Esophagus (tissue), 2 donors: ENCODE measurements around the gene GNAT1. TPM values are rescaled to one million over a fixed set of nuclear protein-coding genes. Genes with fewer than 3 reads are reported as not detected.

ENCODE experiments used
- H3K27ac ChIP-seq, 2 donors: one replicate each; pipeline ENCODE4 v1.5.1; 2013; ENCODE audit warnings: low read depth in 2 of 2, mild to moderate bottlenecking in 2 of 2, inconsistent platforms in 1 of 2, low read length in 1 of 2, moderate library complexity in 1 of 2
- H3K27me3 ChIP-seq, 2 donors: one replicate each; pipeline ENCODE4 v1.6.1; 2013; ENCODE audit warnings: low read length in 2 of 2, control low read depth in 1 of 2, mild to moderate bottlenecking in 1 of 2; ENCODE audit not compliant: insufficient read depth in 2 of 2, control insufficient read depth in 1 of 2
- H3K36me3 ChIP-seq, 2 donors: one replicate each; pipeline ENCODE4 v1.6.1; 2013; ENCODE audit warnings: low read length in 1 of 2; ENCODE audit not compliant: control insufficient read depth in 2 of 2, insufficient read depth in 2 of 2
- H3K4me1 ChIP-seq, 2 donors: one replicate each; pipeline ENCODE4 v1.6.1; 2013; ENCODE audit warnings: low read length in 1 of 2; ENCODE audit not compliant: control insufficient read depth in 2 of 2, insufficient read depth in 2 of 2
- H3K4me3 ChIP-seq, 2 donors: one replicate each; pipeline ENCODE4 v1.5.1; 2013; ENCODE audit warnings: low read length in 2 of 2, mild to moderate bottlenecking in 2 of 2, low read depth in 1 of 2, moderate library complexity in 1 of 2
- H3K9me3 ChIP-seq, 2 donors: one replicate each; pipeline ENCODE4 v1.6.1; 2013; ENCODE audit warnings: mild to moderate bottlenecking in 2 of 2, low read depth in 1 of 2, low read length in 1 of 2, moderate library complexity in 1 of 2; ENCODE audit not compliant: control insufficient read depth in 2 of 2, insufficient read depth in 1 of 2
- WGBS, 2 donors: extraction: QIAGEN DNeasy Blood & Tissue Kit; methylation state at CpG; one replicate each; pipeline ENCODE4 v1.1.7; 2013; 5-methylcytosine and 5-hydroxymethylcytosine counted together
- polyA plus RNA-seq, 2 donors: library from polyadenylated mRNA; stranded (reverse); fragments of 200-250 nt; gene quantifications; one replicate each; pipeline ENCODE4 v1.2.3, GENCODE V29; 2013
- donor health status: healthy with polysubstance abuse.
- donor health status: Bipolar disorder and iron deficiency.

Gene GNAT1
- polyA plus RNA-seq, 2 donors = 0.02 to 0.07 TPM

GRCh38 chr3:50162034-50162883 lies 29.2 kb upstream of the GNAT1 start:
- H3K4me1 ChIP-seq = peaks cover 27 to 70% of the 10 kb centered on the region in 2 donors
- peak overlapping the region; percentile 88 to 98 for H3K27ac ChIP-seq
- no peaks in the 10 kb centered on the region for H3K9me3 ChIP-seq
- WGBS, 2 donors = 51 to 57% methylated on average over 5 of the region's 5 CpGs
- H3K36me3 ChIP-seq = peaks cover 0 to 29% of the 10 kb centered on the region in 2 donors
- H3K4me3 ChIP-seq = no peak overlapping the region
- H3K27me3 ChIP-seq = no peaks in the 10 kb centered on the region

DNA sequence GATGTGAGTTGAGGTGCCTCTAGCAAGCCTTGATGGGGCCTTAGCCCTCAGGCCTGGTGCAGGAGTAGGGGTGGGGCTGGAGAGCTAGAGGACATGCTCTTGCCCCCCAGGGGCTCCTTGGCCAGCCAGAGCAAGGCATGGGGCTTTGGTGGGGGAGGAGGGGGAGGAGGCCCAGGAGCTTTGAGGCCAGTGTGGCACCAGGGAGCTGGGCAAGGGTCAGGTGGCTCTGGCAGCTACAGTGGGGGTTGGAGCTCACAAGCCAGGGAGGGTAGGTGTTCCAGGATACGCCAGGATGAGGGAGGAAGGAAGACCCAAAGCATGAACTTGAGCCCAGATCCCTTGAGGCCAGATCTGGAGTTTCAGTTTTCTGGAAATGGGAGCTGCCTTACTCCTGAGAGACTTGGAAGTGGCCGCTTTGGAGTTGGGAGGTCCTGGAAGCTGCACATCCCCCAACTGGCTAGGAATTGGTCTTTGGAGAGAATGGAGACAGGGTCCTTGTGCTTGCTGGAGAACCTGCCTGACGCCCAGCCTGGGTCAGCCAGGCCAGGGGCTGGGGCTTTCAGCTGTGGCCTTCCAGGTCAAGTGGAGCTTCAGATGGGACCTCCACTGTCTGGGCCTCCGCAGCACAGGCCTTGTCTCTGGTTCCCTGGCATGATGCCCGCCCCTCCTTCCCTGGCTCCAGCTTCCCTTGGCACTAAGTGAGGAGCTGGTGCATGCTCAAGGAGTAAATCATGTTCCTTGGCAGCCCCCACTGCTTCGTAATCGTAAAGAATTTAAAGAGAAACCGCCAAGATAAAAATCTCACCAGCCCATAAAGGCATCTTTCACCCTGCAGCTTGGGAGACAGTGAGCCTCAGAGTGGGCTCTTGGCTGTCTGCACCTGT lies 27.6 kb upstream of the GNAT1 start:
- Histone ChIP-seq H3K4me1 (peaks cover 33 to 76% of the 10 kb centered on the region in 2 donors), H3K27ac (peak overlapping the region; percentile 88 to 98), H3K27me3 (no peaks in the 10 kb centered on the region), H3K9me3 (no peaks in the 10 kb centered on the region), H3K36me3 (peaks cover 0 to 29% of the 10 kb centered on the region in 2 donors), H3K4me3 (no peak overlapping the region)
- WGBS, 2 donors = 25 to 37% methylated on average over 8 of the region's 8 CpGs

DNA sequence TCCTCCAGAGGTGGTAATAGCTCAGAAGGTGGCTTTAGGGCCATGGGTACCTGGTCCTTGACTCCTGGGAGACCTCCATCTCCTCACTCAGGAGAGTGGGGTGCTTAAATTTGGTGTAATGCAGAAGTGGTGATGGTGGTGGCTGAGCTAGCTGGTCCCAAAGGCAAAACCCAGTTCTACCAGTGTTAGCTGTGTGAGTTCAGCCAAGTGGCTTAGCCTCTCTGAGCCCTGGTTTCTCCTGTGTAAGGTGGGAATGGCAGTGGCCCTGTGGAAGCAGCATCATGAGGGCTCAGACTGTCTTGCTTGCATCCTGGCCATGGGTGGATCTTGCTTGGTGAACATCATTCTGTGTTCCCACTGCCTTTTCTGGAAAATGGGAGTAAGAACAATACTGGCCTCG lies 26.9 kb upstream of the GNAT1 start:
- Histone ChIP-seq H3K4me3 (no peak overlapping the region), H3K9me3 (no peaks in the 10 kb centered on the region), H3K36me3 (peaks cover 0 to 32% of the 10 kb centered on the region in 2 donors), H3K27ac (peak overlapping the region; percentile 88 to 98), H3K4me1 (peaks cover 30 to 81% of the 10 kb centered on the region in 2 donors), H3K27me3 (no peaks in the 10 kb centered on the region)
- WGBS, 2 donors = 18 to 21% methylated on average over 1 of the region's 1 CpG

DNA sequence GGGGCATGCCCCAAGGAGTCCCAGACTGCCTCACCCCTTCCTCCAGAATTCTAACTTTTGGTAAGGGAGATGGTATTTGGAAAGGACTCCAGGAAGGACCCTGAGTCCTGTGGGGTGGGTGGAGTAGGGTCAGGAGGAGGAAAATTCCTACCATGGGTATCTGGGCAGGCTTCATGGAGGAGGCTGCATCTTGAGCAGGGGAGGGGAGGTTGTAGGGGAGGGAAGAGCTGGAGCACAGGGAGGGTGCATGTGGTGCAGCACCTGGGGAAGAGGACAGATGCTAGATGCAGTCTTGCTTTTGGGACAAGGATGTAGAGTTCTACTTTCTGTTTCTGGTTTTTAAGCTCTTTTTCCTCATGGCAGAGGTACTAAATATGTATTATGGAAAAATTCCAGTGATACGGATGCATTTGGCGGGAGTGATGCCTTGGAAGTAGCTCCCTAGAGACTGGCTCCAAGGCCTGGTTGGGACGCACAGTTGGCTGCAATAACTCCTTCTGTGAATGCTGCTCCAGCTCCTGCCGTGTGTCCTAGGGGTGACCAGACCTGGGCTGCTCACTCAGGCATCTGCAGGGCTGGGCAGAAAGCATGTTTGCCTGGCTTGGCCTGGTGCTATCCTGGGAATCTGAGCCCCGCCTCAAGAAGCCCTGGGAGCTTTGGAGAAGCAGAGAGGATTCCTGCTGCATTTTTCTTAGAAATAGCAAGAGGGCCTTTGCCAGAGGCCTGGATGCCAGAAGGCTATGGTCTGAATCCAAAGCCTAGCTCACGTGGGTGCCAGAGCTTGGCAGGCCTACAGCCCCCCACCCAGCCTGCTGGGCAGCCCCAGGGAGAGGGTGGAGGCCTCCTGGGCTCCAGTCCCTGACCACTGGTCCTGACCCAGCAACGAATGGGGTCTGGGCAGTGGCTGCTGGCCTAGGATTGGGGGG lies 26.2 kb upstream of the GNAT1 start:
- WGBS, 2 donors = 14 to 31% methylated on average over 7 of the region's 7 CpGs
- Histone ChIP-seq H3K9me3 (no peaks in the 10 kb centered on the region), H3K27me3 (no peaks in the 10 kb centered on the region), H3K27ac (peak overlapping the region; percentile 88 to 98), H3K4me1 (peaks cover 28 to 83% of the 10 kb centered on the region in 2 donors), H3K36me3 (peaks cover 0 to 32% of the 10 kb centered on the region in 2 donors), H3K4me3 (no peak overlapping the region)

- peaks cover 0 to 29% of the 10 kb centered on the region in 2 donors for H3K36me3 ChIP-seq
- H3K9me3 ChIP-seq = no peaks in the 10 kb centered on the region
- H3K27me3 ChIP-seq = no peaks in the 10 kb centered on the region
- 23 to 30% methylated on average over 15 of the region's 15 CpGs for WGBS, 2 donors
- no peak overlapping the region for H3K4me3 ChIP-seq
- peak overlapping the region; percentile 88 to 98 for H3K27ac ChIP-seq
- peaks cover 28 to 87% of the 10 kb centered on the region in 2 donors for H3K4me1 ChIP-seq
Measured at GRCh38 chr3:50165910-50166538, 25.4 kb upstream of the GNAT1 start.

- peak overlapping the region; percentile 88 to 98 for H3K27ac ChIP-seq
- peaks cover 26 to 88% of the 10 kb centered on the region in 2 donors for H3K4me1 ChIP-seq
- H3K36me3 ChIP-seq = peaks cover 0 to 25% of the 10 kb centered on the region in 2 donors
- H3K27me3 ChIP-seq = no peaks in the 10 kb centered on the region
- WGBS, 2 donors = 35 to 45% methylated on average over 6 of the region's 6 CpGs
- no peaks in the 10 kb centered on the region for H3K9me3 ChIP-seq
- H3K4me3 ChIP-seq = no peak overlapping the region
Measured at GRCh38 chr3:50166620-50167019, 24.8 kb upstream of the GNAT1 start.

DNA sequence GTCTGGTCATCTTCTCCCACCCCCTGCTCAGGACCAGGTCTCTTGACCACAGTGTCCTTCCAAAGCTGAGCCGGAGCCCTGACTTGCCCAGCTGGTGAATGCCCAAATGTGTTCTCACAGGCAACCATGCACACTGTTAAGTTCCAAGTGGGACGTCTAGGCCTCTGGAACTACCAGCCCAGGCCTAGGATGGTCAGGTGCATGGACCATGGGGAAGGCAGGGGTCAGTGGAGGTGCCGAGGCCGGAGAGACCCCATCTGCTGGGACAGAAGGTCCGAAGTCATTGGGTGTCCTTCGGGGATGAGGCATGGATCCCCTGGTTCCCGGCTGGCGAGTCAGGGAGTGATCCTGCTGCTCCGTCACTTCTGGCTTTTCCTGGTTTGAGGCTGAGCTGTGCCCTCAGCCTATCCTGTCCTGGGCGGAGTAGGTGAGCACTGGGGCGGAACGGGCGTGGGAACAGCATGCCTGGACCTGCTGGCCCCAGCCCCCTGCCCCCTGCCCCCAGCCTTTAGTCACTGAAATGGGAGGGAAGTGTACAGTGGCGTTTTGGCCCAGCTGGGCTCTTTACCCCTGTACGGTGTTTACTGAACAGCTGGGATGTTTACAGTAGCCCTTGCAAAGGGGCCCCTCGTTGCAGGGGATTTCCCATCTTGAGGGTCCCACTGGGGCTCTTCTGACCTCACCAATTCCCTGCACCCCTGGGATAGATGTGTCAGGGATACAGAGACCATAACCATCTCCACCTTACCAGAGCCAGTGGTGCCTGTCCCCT lies 24.2 kb upstream of the GNAT1 start:
- H3K4me1 ChIP-seq = peaks cover 26 to 88% of the 10 kb centered on the region in 2 donors
- H3K36me3 ChIP-seq = peaks cover 0 to 23% of the 10 kb centered on the region in 2 donors
- H3K4me3 ChIP-seq = no peak overlapping the region
- H3K9me3 ChIP-seq = no peaks in the 10 kb centered on the region
- peak overlapping the region; percentile 88 to 98 for H3K27ac ChIP-seq
- H3K27me3 ChIP-seq = no peaks in the 10 kb centered on the region
- WGBS, 2 donors = 34 to 48% methylated on average over 16 of the region's 16 CpGs

GRCh38 chr3:50167841-50168209 lies 23.6 kb upstream of the GNAT1 start:
- peaks cover 28 to 88% of the 10 kb centered on the region in 2 donors for H3K4me1 ChIP-seq
- WGBS, 2 donors = 76 to 87% methylated on average over 7 of the region's 7 CpGs
- H3K36me3 ChIP-seq = peaks cover 0 to 19% of the 10 kb centered on the region in 2 donors
- no peak overlapping the region for H3K4me3 ChIP-seq
- no peaks in the 10 kb centered on the region for H3K9me3 ChIP-seq
- peak overlapping the region; percentile 88 to 98 for H3K27ac ChIP-seq
- no peaks in the 10 kb centered on the region for H3K27me3 ChIP-seq
